ENCODE measurements around the gene IL32.

DNA sequence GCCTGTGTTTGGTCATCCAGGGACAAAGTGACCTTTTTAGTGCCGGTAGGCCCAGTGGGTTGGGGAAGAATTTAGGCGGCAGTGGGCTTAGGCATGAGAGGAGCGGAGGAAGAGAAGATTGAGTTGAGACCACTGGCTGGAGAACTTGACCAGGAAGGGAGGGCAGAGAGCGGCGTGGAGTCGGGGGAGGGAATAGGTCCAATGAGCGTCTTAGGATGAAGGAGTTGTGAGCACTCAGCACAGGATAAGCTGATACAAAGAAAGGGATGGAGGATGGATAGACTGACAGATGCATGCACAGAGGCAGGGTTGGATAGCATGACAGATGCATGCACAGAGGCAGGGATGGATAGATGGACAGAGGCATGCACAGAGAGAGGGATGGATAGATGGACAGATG lies 8.0 kb downstream of the IL32 start:
- TF ChIP-seq GABPB2 (CRISPR knock-in tag; conservative IDR thresholded peaks at IDR 0.05) (no peak), ZNF695 (CRISPR knock-in tag; IDR thresholded peaks at IDR 0.05) (no peak), RAD21 (CRISPR knock-in tag; conservative IDR thresholded peaks at IDR 0.05 in 1 of 2, IDR thresholded peaks at IDR 0.05 in 1 of 2) (no peak), NRF1 (conservative IDR thresholded peaks at IDR 0.05 in 1 of 2, IDR thresholded peaks at IDR 0.05 in 1 of 2) (no peak), RFX1 (IDR thresholded peaks at IDR 0.05) (no peak), E2F3 (CRISPR knock-in tag; IDR thresholded peaks at IDR 0.05) (no peak), ZNF586 (CRISPR knock-in tag; conservative IDR thresholded peaks at IDR 0.05) (no peak), PHF8 (IDR thresholded peaks at IDR 0.05; ENCODE audit: borderline replicate concordance, low read length) (no peak), MCM2 (IDR thresholded peaks at IDR 0.05; ENCODE audit: low read depth) (no peak)
- TF ChIP-seq, protein P1, sequence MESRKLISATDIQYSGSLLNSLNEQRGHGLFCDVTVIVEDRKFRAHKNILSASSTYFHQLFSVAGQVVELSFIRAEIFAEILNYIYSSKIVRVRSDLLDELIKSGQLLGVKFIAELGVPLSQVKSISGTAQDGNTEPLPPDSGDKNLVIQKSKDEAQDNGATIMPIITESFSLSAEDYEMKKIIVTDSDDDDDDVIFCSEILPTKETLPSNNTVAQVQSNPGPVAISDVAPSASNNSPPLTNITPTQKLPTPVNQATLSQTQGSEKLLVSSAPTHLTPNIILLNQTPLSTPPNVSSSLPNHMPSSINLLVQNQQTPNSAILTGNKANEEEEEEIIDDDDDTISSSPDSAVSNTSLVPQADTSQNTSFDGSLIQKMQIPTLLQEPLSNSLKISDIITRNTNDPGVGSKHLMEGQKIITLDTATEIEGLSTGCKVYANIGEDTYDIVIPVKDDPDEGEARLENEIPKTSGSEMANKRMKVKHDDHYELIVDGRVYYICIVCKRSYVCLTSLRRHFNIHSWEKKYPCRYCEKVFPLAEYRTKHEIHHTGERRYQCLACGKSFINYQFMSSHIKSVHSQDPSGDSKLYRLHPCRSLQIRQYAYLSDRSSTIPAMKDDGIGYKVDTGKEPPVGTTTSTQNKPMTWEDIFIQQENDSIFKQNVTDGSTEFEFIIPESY (CRISPR knock-in tag; IDR thresholded peaks at IDR 0.05) = no peak
- TF ChIP-seq, protein P2, sequence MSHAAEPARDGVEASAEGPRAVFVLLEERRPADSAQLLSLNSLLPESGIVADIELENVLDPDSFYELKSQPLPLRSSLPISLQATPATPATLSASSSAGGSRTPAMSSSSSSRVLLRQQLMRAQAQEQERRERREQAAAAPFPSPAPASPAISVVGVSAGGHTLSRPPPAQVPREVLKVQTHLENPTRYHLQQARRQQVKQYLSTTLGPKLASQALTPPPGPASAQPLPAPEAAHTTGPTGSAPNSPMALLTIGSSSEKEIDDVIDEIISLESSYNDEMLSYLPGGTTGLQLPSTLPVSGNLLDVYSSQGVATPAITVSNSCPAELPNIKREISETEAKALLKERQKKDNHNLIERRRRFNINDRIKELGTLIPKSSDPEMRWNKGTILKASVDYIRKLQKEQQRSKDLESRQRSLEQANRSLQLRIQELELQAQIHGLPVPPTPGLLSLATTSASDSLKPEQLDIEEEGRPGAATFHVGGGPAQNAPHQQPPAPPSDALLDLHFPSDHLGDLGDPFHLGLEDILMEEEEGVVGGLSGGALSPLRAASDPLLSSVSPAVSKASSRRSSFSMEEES (CRISPR knock-in tag; IDR thresholded peaks at IDR 0.05) = no peak
